ENCODE data around the gene PAFAH1B2. TPM values are rescaled to one million over a fixed set of nuclear protein-coding genes. Genes with fewer than 3 reads are reported as not detected.

PAFAH1B2 gene
- total RNA-seq, 2 experiments from 2014 or later: 54.5 to 66.4 TPM

DNA sequence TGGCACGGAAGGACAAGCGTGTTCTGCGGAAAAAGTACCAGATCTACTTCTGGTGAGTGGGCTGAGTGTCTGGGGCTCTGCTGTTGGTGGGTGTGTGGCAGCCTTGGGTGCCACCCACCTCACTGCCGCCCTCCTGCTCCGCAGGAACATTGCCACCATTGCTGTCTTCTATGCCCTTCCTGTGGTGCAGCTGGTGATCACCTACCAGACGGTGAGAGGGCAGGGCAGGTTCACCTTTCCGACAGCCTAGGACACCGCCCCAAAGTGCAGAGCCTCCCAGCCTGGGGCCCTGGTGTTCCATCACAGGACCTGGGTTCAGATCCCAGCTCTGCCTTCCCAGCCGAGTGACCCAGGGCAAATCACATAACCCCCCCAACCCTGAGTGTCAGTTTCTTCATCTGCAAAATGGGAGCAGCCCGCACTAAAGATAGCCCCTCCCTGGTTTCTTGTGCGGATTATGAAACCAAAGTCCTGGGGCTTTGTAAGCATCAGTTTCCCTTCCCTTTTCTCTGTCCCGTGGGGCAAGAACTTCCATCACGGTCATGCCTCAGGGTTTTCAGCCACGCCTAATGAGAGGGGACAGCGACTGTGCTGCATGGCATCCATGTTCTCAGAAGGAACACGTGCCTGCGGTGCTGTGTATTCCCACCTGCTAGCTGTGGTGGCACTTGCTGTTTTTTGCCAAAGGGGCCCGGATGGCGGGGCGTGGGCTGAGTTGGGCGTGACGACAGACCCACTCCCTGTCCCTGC, 45.3 kb downstream of the PAFAH1B2 start:
- no peaks in the 10 kb centered on the region for H3K36me3 Mint-ChIP-seq
- CTCF ChIA-PET: interaction anchor here (1.6 kb wide), 1 partner anchor 353 kb away, joined by 3 read pairs; no protein-coding TSS in a partner anchor

DNA sequence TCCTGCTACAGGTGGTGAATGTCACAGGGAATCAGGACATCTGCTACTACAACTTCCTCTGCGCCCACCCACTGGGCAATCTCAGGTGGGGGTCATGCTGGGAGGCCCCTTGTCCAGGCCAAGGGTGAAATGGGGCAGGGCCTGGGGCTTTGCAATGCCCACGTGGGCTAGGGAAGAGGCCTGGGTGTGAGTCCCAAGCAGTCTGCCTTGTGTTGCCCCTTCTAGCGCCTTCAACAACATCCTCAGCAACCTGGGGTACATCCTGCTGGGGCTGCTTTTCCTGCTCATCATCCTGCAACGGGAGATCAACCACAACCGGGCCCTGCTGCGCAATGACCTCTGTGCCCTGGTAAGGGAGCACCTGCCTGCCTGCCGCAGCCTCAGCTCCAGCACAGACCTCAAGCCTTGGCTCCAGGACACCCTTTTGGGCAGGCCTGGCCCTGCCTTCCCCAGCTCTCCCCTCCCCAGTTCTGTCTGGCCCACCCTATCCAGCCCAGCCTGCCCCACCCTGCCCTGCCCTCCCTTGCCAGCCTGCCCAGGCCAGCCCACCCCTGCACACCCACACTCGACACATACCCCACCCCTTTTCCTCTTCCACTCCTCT, 46.0 kb downstream of the PAFAH1B2 start:
- no peaks in the 10 kb centered on the region for H3K36me3 Mint-ChIP-seq
- ATAC-seq: no peak
- CTCF ChIA-PET: interaction anchor here (1.6 kb wide), 1 partner anchor 354 kb away, joined by 3 read pairs; no protein-coding TSS in a partner anchor
- H3K27ac Mint-ChIP-seq: no peak overlapping the region
- no peak for DNase-seq
- no peaks in the 10 kb centered on the region for H3K9me3 Mint-ChIP-seq (ENCODE audit: low read depth)
- H3K27me3 Mint-ChIP-seq: no peaks in the 10 kb centered on the region
- H3K4me1 Mint-ChIP-seq: no peaks in the 10 kb centered on the region
- H3K4me3 Mint-ChIP-seq: no peak overlapping the region

More for the DNA sequence above, 45.3 kb downstream of the PAFAH1B2 start:
- Mint-ChIP-seq H3K9me3 (ENCODE audit: low read depth) (no peaks in the 10 kb centered on the region), H3K4me3 (no peak overlapping the region), H3K4me1 (no peaks in the 10 kb centered on the region), H3K27me3 (no peaks in the 10 kb centered on the region), H3K27ac (no peak overlapping the region)
- ATAC-seq (no peak), DNase-seq (no peak)

DNA sequence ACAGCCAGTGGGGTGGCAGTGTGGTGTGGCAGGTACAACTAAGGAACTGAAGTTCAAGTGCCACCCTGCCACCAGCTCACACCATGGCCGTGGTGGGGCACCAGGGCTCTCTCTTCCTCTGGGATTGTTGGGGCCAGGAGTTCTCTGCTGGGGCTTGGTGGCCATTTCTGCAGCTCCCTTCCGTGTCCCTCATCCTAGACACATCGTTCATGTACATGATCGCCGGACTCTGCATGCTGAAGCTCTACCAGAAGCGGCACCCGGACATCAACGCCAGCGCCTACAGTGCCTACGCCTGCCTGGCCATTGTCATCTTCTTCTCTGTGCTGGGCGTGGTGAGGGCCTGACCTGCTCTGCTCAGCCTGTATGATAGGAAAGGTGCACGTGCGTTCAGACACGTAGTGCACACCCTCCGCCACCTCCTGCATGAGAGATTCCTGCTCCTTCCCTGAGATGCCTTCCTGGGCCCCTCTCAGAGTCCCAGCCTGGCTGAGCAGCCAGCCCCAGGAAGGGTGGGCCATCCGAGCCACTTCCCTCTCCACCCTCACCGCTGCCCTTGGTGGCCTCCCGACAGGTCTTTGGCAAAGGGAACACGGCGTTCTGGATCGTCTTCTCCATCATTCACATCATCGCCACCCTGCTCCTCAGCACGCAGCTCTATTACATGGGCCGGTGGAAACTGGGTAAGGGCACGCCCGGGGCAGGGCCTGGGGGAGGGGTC, 47.8 kb downstream of the PAFAH1B2 start:
- no peak overlapping the region for H3K27ac Mint-ChIP-seq

DNA sequence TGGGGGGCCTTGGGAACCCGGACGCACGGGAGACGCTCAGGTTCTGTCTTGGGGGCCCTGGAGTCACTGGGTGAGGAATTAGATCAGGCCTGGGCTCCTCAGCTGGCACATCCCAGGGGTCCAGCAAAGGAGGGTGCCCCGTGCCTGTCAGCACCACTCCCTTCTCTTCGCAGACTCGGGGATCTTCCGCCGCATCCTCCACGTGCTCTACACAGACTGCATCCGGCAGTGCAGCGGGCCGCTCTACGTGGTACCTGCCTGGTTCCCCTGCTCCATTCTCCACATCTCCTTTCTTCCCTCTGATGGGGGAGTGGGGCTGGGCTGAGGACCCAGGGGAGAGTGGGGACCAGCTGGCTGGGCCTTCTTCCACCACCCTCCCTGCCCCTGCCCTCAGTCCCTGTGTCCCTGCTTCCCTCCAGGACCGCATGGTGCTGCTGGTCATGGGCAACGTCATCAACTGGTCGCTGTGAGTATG, 48.4 kb downstream of the PAFAH1B2 start:
- Mint-ChIP-seq H3K4me3 (no peak overlapping the region), H3K27ac (peak overlapping the region; percentile 27), H3K27me3 (no peaks in the 10 kb centered on the region), H3K9me3 (ENCODE audit: low read depth) (no peaks in the 10 kb centered on the region), H3K36me3 (no peaks in the 10 kb centered on the region), H3K4me1 (no peaks in the 10 kb centered on the region)
- no peak for ATAC-seq
- no peak for DNase-seq
- CTCF ChIA-PET: no interaction called here

More for the DNA sequence above, 47.8 kb downstream of the PAFAH1B2 start:
- no peak for DNase-seq
- no peaks in the 10 kb centered on the region for H3K36me3 Mint-ChIP-seq
- H3K9me3 Mint-ChIP-seq (ENCODE audit: low read depth): no peaks in the 10 kb centered on the region
- no peak overlapping the region for H3K4me3 Mint-ChIP-seq
- no peaks in the 10 kb centered on the region for H3K4me1 Mint-ChIP-seq
- CTCF ChIA-PET: interaction anchor here (1.2 kb wide), 1 partner anchor 10 kb away, joined by 5 read pairs; no protein-coding TSS in a partner anchor
- no peak for ATAC-seq
- no peaks in the 10 kb centered on the region for H3K27me3 Mint-ChIP-seq

DNA sequence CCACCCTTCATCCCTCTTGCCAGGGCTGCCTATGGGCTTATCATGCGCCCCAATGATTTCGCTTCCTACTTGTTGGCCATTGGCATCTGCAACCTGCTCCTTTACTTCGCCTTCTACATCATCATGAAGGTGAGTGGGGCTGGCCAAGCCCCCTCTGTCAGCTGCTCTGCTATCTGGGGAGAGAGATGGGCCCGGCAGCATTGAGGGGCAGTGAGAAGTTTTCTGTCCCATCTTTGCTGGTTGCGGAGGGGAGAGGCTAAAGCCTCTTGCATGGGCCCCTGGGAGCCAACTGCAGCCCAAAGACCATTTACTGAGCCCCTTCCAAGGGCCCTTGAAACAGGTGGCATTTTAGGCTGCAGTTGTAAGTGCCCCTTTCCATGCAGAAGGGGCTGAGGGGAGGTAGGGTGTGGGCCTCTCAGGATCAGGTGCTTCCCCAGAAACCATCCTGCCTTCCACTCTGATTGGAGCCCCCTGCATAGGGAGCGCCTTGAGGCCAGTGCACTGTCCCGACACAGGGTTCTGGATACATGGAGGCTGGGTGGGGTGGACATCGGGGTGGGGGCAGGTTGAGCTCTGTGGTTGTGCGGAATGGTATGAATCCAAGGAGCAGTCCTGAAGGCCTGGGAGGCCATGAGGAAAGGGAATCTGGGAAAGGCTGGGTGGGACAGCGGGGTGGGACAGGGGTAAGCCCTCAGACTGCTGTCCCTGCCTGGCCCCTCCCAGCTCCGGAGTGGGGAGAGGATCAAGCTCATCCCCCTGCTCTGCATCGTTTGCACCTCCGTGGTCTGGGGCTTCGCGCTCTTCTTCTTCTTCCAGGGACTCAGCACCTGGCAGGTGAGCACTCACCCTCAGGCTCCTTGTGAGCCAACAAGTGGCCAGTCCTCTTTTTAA, 49.3 kb downstream of the PAFAH1B2 start:
- Mint-ChIP-seq H3K4me1 (no peaks in the 10 kb centered on the region), H3K27me3 (no peaks in the 10 kb centered on the region), H3K27ac (no peak overlapping the region), H3K4me3 (no peak overlapping the region), H3K36me3 (no peaks in the 10 kb centered on the region), H3K9me3 (ENCODE audit: low read depth) (no peaks in the 10 kb centered on the region)
- DNase-seq (no peak), ATAC-seq (no peak)
- CTCF ChIA-PET: interaction anchor here (1.3 kb wide), 1 partner anchor 13 kb away, joined by 3 read pairs; no protein-coding TSS in a partner anchor

DNA sequence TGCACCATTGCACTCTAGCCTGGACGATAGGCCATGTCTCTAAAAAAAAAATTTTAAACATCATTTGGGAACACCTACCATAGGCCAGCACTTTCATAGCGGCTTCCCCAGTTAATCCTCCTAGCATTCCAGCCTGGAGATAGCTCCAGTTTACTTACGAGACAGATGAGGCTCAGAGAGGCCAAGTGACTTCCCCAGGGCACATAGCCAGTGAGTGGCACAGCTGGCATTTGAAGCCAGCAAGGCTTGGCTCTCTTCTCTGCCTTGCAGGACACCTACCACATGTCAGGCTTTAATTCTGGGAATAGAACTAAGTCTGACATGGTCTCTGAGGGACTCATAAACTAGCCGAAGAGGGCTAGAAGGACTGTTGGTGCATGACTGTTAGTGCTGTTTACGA, 50.2 kb downstream of the PAFAH1B2 start:
- CTCF ChIA-PET: interaction anchor here (0.7 to 1.4 kb wide), 4 partner anchors 14 to 404 kb away, joined by 3 to 4 read pairs (median 3); no protein-coding TSS in a partner anchor
- H3K36me3 Mint-ChIP-seq: no peaks in the 10 kb centered on the region
- H3K27me3 Mint-ChIP-seq: no peaks in the 10 kb centered on the region

DNA sequence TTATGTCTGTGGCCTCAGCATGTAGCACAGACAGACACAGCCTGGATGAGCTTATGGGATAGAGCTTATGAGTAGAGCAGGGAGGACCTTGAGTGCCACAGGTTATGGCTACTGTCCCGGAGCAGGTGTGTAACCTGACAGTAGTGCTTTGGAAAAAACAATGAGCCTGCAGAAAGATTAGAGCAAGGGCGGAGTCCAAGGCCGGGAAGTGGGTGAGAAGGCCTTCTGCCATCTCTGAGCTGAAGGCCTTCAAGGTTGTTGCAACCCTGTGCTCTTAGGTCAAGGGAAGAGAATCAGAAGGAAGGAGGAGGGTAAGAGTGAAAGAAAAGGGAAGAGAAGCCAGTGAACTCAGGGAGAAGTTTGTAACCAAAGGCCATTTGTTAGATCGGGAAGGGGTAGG, 51.2 kb downstream of the PAFAH1B2 start:
- H3K36me3 Mint-ChIP-seq: no peaks in the 10 kb centered on the region
- no peaks in the 10 kb centered on the region for H3K4me1 Mint-ChIP-seq
- no peak overlapping the region for H3K4me3 Mint-ChIP-seq
- H3K27ac Mint-ChIP-seq: no peak overlapping the region
- no peaks in the 10 kb centered on the region for H3K27me3 Mint-ChIP-seq
- H3K9me3 Mint-ChIP-seq (ENCODE audit: low read depth): no peaks in the 10 kb centered on the region
- CTCF ChIA-PET: interaction anchor here (1.3 to 1.4 kb wide), 3 partner anchors 23 to 405 kb away, joined by 3 read pairs; no protein-coding TSS in a partner anchor
- ATAC-seq (no peak), DNase-seq (no peak)

More for the DNA sequence above, 50.2 kb downstream of the PAFAH1B2 start:
- ATAC-seq: no peak
- no peak for DNase-seq
- Mint-ChIP-seq H3K9me3 (ENCODE audit: low read depth) (no peaks in the 10 kb centered on the region), H3K4me1 (no peaks in the 10 kb centered on the region), H3K4me3 (no peak overlapping the region), H3K27ac (no peak overlapping the region)

DNA sequence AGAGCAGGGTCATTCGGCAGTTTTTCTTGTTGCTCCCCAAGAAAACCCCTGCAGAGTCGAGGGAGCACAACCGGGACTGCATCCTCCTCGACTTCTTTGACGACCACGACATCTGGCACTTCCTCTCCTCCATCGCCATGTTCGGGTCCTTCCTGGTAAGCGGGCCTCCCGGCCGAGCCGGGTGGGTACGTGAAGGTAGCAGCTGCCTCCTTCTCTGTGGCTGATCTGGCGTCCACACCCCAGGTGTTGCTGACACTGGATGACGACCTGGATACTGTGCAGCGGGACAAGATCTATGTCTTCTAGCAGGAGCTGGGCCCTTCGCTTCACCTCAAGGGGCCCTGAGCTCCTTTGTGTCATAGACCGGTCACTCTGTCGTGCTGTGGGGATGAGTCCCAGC, 51.7 kb downstream of the PAFAH1B2 start:
- Mint-ChIP-seq H3K9me3 (ENCODE audit: low read depth) (no peaks in the 10 kb centered on the region), H3K27ac (no peak overlapping the region), H3K4me1 (no peaks in the 10 kb centered on the region), H3K27me3 (no peaks in the 10 kb centered on the region), H3K4me3 (no peak overlapping the region), H3K36me3 (no peaks in the 10 kb centered on the region)
- DNase-seq: no peak
- no peak for ATAC-seq
- CTCF ChIA-PET: interaction anchor here (1.0 to 1.4 kb wide), 3 partner anchors 31 to 405 kb away, joined by 3 read pairs; no protein-coding TSS in a partner anchor

DNA sequence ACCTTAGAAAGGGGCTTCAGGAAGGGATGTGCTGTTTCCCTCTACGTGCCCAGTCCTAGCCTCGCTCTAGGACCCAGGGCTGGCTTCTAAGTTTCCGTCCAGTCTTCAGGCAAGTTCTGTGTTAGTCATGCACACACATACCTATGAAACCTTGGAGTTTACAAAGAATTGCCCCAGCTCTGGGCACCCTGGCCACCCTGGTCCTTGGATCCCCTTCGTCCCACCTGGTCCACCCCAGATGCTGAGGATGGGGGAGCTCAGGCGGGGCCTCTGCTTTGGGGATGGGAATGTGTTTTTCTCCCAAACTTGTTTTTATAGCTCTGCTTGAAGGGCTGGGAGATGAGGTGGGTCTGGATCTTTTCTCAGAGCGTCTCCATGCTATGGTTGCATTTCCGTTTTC, 52.9 kb downstream of the PAFAH1B2 start:
- CTCF ChIA-PET: no interaction called here
- no peak overlapping the region for H3K27ac Mint-ChIP-seq
- no peaks in the 10 kb centered on the region for H3K4me1 Mint-ChIP-seq
- H3K36me3 Mint-ChIP-seq: no peaks in the 10 kb centered on the region
- no peak for DNase-seq
- H3K4me3 Mint-ChIP-seq: no peak overlapping the region
- no peaks in the 10 kb centered on the region for H3K9me3 Mint-ChIP-seq (ENCODE audit: low read depth)
- H3K27me3 Mint-ChIP-seq: no peaks in the 10 kb centered on the region
- no peak for ATAC-seq

DNA sequence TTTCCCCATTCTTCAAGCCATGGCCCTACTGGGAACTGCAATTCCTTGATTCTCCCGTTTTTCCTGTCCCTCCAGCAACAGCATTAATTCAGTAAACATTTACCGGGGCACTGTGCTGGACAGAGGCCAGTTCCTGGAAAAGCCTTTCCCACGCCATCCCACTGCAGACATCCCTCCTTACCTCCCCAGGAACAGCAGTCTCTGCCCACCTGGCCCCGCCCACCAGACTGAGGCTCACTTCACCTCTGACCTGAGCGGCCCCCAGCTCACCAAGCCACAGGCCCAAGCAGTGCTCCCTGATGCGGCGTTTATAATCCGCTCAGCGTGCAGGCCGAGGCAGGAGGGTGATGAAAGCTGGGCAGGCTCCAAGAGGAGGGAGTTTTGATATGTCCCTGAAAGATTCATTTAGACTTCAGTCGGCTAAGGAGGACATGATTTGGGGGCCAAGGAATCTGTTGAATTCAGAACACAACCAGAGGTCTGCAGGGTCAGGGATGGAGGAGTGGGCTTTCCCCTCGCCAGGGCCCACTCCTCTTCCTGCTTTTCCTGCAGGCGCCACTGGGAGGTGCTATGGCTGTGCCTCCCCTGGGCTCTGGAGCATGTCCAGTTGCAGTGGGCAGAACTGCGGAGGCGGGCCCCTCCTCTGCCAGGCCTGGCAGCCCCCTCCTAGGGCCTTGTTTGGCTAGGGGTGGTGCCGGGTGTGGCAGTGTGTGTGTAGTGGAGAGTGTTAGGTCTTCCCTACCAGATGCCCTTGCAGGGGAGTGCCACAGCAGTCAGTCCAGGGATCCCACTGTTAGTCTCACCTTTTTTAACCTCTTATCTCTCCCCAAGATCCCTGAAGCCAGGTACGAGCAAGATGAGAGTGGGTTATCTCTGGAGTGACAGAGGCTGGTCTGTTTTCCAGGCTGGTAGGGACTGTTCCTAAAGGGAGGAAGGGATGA, 53.7 kb downstream of the PAFAH1B2 start:
- Mint-ChIP-seq H3K4me3 (no peak overlapping the region), H3K9me3 (ENCODE audit: low read depth) (no peaks in the 10 kb centered on the region), H3K36me3 (no peaks in the 10 kb centered on the region), H3K27me3 (no peaks in the 10 kb centered on the region), H3K27ac (no peak overlapping the region), H3K4me1 (no peaks in the 10 kb centered on the region)
- CTCF ChIA-PET: no interaction called here
- DNase-seq (no peak), ATAC-seq (no peak)

DNA sequence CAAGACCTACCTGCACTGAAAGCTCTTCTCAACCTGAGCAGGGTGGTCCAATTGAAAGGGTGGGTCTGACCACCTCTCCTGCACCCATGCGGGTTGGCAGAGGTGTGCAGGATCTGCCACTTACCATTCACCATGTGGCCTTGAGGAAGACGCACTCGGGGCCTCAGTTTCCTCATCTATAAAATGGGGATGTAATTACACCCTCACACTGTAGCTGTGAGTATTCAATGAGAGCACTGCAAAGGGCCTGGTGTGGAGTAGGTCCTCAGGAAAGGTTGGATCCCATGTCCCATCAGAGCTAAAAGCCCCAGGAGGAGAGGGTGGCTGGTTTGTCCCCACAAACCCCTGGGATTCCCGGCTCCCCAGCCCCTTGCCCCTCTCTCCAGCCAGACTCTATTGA, 54.5 kb downstream of the PAFAH1B2 start:
- Mint-ChIP-seq H3K27me3 (no peaks in the 10 kb centered on the region), H3K9me3 (ENCODE audit: low read depth) (no peaks in the 10 kb centered on the region), H3K27ac (no peak overlapping the region), H3K4me1 (no peaks in the 10 kb centered on the region), H3K4me3 (no peak overlapping the region), H3K36me3 (no peaks in the 10 kb centered on the region)
- DNase-seq (no peak), ATAC-seq (no peak)
- CTCF ChIA-PET: interaction anchor here (0.7 to 1.1 kb wide), 2 partner anchors 19 to 27 kb away, joined by 3 read pairs; no protein-coding TSS in a partner anchor

Measured in activated CD8-positive, alpha-beta memory T cell treated with anti-CD3 and anti-CD28 coated beads, Interleukin-2, amount 10 ng/mL, durations not matched to agents 7 days and 5 days (primary cell).